Stimulated activated CD8-positive, alpha-beta memory T cell treated with anti-CD3 and anti-CD28 coated beads, Interleukin-4, amount 100 ng/mL, for 4 hours (primary cell): Measurements from ENCODE around the gene AOPEP.

Experiments used
- DNase-seq, 2 donors: peaks; one replicate each; pipeline ENCODE4 v3.0.0-alpha.2; 2020; ENCODE audit warnings: low read depth in 2 of 2, low spot score in 1 of 2

Gene AOPEP

GRCh38 chr9:94758880-94759279 lies 32.4 kb downstream of the AOPEP start:
- DNase-seq = no peak

DNA sequence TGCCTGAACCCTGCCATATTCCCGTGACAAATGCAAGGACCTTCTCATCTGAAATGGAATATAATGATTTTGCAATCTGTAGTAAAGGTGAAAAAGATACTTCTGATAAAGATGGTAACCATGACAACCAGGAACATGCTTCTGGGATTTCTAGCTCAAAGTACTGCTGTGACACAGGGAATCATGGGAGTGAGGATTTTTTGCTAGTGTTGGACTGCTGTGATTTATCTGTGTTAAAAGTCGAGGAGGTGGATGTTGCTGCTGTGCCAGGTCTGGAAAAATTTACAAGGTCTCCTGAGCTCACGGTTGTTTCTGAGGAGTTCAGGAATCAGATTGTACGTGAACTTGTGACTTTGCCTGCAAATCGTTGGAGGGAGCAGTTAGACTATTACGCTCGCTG lies 33.5 kb downstream of the AOPEP start:
- DNase-seq = no peak

DNA sequence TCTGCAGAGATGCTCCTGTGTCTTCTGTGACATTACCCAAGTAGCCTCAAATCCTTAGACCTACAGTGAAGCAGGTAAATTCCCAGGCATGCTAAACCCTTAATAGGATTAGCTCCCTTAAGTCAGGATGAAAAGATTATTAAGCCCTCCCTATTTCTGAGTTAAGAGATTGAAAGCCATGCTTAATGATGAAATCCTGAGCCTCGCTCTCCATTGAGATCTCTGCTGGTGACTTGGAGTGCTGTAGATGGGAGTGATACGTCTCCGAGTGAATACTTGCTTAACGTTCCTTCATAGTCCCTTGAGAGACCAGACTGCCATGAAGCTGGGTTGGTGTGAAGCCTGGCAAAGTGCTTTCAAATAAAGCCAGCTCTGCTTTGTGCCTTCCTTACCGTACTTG lies 34.2 kb downstream of the AOPEP start:
- no peak for DNase-seq

GRCh38 chr9:94761481-94761880 lies 35.0 kb downstream of the AOPEP start:
- DNase-seq = no peak

GRCh38 chr9:94767331-94768072 lies 41.0 kb downstream of the AOPEP start:
- no peak for DNase-seq

DNA sequence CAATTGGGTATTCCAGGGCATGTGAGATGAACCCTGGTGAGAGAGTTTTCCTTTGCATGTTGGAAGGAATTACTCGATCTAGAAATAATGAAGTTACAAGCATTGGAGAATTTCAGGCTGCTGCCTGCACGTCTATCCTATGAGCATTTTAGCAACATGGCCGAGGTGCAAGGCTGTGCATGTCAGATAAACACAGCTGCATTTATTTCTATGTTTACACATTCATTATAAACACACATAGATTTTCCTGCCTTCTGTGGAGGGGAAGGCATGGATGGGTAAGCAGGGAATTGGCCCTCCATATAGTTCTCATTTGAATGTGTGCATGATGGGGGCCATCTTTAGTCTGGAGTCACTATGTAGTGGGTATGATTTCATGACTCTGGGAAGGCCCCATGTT lies 42.3 kb downstream of the AOPEP start:
- DNase-seq = no peak

GRCh38 chr9:94770334-94770733 lies 43.8 kb downstream of the AOPEP start:
- DNase-seq = no peak

- DNase-seq = no peak
Measured at GRCh38 chr9:94771096-94771495, 44.6 kb downstream of the AOPEP start.

GRCh38 chr9:94772144-94772543 lies 45.6 kb downstream of the AOPEP start:
- DNase-seq = no peak

- no peak for DNase-seq
Measured at GRCh38 chr9:94772639-94773303, 46.3 kb downstream of the AOPEP start.

- DNase-seq = no peak
Measured at GRCh38 chr9:94773655-94774054, 47.2 kb downstream of the AOPEP start.

DNA sequence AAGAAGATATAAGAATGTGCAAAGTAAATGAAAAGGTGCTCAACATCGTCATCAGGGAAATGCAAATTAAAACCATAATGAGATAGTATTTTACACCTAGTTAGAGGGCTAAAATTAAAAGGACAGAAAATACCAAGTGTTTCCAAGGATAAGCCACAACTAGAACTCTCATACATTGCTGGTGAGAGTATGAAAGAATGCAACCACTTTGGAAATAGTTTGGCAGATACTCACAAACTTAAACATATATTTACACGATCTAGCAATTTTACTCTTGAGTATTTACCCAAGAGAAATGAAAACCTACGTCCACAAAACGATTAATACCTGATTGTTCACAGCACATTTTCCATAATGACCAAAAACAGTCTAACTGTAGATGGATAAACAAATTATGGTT lies 51.5 kb downstream of the AOPEP start:
- DNase-seq = no peak

GRCh38 chr9:94779031-94779430 lies 52.5 kb downstream of the AOPEP start:
- DNase-seq = no peak

GRCh38 chr9:94779693-94780290 lies 53.3 kb downstream of the AOPEP start:
- DNase-seq = no peak

DNA sequence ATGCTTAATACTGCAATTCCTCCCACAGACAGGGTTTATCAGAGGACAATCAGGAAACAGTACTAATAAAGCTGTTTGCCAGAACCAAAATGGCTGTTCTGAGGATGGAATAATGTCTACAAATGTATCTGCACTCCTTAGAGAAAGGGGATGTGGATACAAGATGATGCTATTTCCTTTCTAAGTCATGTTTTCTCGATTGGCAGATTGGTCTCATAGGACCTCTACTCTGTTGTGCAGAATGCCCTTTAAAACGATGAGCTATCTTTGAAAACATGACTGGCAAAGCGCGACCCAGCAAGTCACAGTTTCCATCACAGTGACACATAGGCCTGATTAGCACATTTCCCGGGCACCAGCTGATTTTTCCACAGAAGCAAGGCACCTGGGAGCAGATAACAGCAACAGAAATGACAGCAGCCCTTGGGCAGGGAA lies 54.0 kb downstream of the AOPEP start:
- no peak for DNase-seq

- no peak for DNase-seq
Measured at GRCh38 chr9:94782355-94783101, 56.0 kb downstream of the AOPEP start.

DNA sequence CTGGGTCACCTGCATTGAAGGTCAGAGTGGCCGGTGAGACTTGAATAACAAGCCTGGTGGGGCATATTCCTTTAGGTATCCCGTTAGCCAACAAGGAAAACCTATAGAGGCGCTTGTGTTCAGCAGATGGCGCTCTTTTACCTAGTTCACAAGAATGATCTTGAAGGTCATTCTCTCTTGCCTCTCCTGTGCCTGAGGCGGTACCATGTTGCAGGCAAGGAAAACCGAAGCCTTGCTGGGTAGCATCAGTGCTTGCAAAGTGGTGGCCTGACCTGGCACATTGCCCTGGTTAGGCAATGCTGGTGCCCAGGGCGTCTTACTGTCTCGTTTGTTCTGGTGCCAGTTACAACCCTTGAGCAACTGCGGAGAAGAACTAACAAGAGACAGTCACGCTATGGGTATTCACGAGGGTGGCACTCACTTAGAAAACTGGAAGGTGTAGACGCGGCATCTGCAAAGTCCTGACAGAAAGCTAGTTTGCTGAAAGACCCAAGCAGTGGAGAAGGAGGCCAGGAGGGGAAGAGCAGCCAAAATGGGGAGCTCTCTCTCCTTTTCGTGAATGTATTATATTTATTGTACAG lies 56.7 kb downstream of the AOPEP start:
- no peak for DNase-seq

DNA sequence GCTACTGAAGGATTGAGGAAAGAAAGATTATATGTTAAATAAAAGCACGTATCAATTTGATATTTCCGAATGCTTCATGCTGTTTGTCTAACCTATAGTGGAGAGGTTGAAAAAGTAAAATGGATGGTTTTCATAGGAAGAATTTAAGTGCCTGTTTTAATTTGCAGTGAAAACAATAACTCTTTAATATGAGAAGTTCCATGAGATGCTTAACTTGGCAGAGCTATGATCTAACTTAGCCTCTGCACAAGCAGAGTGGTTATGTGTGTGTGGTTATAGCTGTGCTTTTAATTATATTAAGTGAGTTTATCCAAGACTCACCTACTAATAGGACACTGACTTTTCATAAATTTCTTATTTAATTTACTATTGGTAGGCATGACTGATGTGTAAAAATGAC lies 57.4 kb downstream of the AOPEP start:
- no peak for DNase-seq

GRCh38 chr9:94785215-94786169 lies 59.0 kb downstream of the AOPEP start:
- no peak for DNase-seq

DNA sequence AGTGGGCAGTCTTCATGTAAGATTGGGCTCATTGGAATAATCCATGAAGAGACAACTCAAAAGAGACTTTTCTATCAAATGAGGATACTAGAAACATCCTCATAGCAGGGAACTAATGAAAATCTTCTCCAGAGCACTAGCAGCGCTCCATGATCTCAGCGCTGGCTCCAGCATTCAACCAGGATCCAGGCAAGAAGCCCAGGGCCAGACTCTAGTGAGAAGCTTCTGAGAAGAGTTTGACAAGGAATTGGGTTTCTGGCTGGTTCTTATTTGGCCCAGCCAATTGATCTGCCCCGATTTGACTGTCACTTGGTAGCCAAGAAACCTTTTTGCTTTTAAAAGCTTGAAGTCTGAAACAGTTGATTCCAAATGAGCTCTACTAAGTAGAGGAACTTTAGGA lies 60.1 kb downstream of the AOPEP start:
- no peak for DNase-seq
